HUES48 (cell line): ENCODE data around the gene MREG.

ENCODE experiments used
- H3K27ac ChIP-seq: one replicate; pipeline ENCODE4 v1.7.0; 2013; ENCODE audit warnings: low read depth, low read length, inconsistent platforms
- H3K27me3 ChIP-seq: 2 replicates; pipeline ENCODE4 v1.6.1; 2013; ENCODE audit warnings: mild to moderate bottlenecking, low read length; ENCODE audit not compliant: control insufficient read depth, insufficient read depth
- H3K36me3 ChIP-seq: 2 replicates; pipeline ENCODE4 v1.6.1; 2013; ENCODE audit warnings: low read length; ENCODE audit not compliant: control insufficient read depth, insufficient read depth
- H3K4me1 ChIP-seq: 2 replicates; pipeline ENCODE4 v1.6.1; 2013; ENCODE audit warnings: mild to moderate bottlenecking, low read length; ENCODE audit not compliant: control insufficient read depth, insufficient read depth
- H3K4me3 ChIP-seq: 2 replicates; pipeline ENCODE4 v1.5.1; 2013; ENCODE audit warnings: mild to moderate bottlenecking, low read depth, low read length
- H3K9ac ChIP-seq: 2 replicates; pipeline ENCODE4 v1.6.1; 2013; ENCODE audit warnings: mild to moderate bottlenecking, low read depth, low read length, moderate library complexity
- H3K9me3 ChIP-seq: 2 replicates; pipeline ENCODE4 v1.6.1; 2013; ENCODE audit warnings: low read length; ENCODE audit not compliant: control insufficient read depth, insufficient read depth

MREG gene

GRCh38 chr2:216013080-216013909 is at the start of gene MREG:
MREG (minus strand) TSS chr2:216013551; CDS start chr2:216013327, 224 bp downstream.
- Histone ChIP-seq H3K4me1 (peaks cover 2% of the 10 kb centered on the region; the same call in 1 of the 2 replicates), H3K27me3 (no peaks in the 10 kb centered on the region), H3K4me3 (peak within 1 kb of the TSS; percentile 88), H3K27ac (peak within 1 kb of the TSS; percentile 68), H3K9me3 (no peaks in the 10 kb centered on the region), H3K36me3 (no peaks in the 10 kb centered on the region), H3K9ac (peak within 1 kb of the TSS; percentile 93)

DNA sequence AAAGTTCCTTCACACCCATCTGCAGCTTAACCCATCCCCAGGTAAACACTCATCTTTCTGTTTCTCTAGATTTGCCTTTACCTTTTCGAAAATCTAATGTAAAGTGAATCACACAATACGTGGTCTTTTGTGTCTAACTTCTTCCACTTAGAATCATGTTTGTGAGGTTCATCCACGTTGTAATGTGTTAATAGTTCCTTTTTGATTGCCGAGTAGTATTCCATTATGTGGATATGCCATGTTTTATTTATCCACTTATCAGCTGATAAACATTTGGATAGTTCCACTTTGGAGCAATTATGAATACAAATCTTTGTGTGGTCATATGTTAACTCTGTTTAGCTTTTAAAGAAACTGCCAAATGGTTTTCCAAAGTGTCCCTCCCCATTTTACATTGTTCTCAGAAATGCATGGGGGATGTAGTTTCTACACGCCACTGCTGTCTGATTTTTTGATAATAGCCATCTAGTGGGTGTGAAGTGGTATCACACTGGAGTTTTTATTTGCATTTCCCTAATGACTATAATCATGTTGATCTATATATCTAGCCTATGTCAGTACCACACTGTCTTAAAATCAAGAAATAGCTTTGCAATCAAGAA is 46.0 kb upstream of the MREG start:
- Histone ChIP-seq H3K9me3 (no peaks in the 10 kb centered on the region), H3K4me3 (no peak overlapping the region), H3K9ac (no peak overlapping the region), H3K36me3 (peaks cover 12% of the 10 kb centered on the region), H3K4me1 (peaks cover 4% of the 10 kb centered on the region; the same call in 1 of the 2 replicates), H3K27ac (no peak overlapping the region), H3K27me3 (no peaks in the 10 kb centered on the region)

DNA sequence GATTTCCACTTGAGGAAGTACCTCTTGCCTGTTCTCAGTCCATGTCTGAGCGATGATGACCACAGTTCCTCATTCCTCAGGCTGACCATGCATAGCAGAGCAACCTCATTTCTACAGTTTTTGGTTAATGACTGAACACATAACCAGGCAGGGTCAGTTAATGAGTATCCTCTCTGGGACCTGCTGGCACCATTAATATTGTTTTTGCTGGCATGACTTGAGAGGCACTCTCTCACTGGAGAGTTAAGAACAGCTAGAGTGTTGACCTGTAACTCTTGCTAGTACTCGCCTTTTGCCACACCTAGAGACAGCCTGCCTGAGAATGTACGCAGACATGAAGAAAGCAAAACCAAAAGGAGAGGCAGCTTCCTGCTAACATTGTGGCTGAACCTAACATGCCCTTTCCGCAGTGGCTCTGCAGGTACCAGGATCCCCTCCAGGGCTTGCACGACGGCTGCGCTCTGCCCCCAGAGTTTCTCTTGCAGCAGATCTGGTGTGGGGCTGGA is 44.4 kb upstream of the MREG start:
- Histone ChIP-seq H3K36me3 (peaks cover 4% of the 10 kb centered on the region), H3K9me3 (no peaks in the 10 kb centered on the region), H3K27ac (peak overlapping the region; percentile 18), H3K27me3 (no peaks in the 10 kb centered on the region), H3K9ac (no peak overlapping the region), H3K4me3 (no peak overlapping the region), H3K4me1 (peaks cover 4% of the 10 kb centered on the region; the same call in 1 of the 2 replicates)

GRCh38 chr2:216056739-216057138 is 43.4 kb upstream of the MREG start:
- no peak overlapping the region for H3K9ac ChIP-seq

DNA sequence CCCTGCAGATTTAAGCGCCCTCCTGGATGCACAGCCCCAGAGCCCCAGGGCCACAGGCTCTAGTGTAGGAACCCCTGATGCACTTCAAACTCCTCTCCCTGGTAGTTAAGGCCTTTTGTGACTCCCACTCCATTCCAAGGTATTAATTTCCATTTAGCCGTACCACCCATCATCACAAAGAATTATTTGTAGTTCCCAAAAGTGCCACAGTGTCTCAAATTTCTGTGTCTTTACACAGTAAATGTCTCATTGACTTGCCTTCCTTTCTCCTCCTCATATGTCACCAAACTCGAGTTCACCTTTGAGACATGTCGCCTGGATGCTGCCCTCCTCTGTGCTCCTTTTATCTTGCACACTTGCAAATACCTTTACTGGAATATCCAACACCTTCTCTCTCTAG is 42.3 kb upstream of the MREG start:
- Histone ChIP-seq H3K9ac (no peak overlapping the region), H3K36me3 (no peaks in the 10 kb centered on the region; the same call in 1 of the 2 replicates)

More at GRCh38 chr2:216056739-216057138, 43.4 kb upstream of the MREG start:
- H3K27ac ChIP-seq = no peak overlapping the region
- no peak overlapping the region for H3K4me3 ChIP-seq
- no peaks in the 10 kb centered on the region for H3K9me3 ChIP-seq
- no peaks in the 10 kb centered on the region for H3K27me3 ChIP-seq
- H3K4me1 ChIP-seq = peaks cover 9% of the 10 kb centered on the region
- no peaks in the 10 kb centered on the region; the same call in 1 of the 2 replicates for H3K36me3 ChIP-seq

DNA sequence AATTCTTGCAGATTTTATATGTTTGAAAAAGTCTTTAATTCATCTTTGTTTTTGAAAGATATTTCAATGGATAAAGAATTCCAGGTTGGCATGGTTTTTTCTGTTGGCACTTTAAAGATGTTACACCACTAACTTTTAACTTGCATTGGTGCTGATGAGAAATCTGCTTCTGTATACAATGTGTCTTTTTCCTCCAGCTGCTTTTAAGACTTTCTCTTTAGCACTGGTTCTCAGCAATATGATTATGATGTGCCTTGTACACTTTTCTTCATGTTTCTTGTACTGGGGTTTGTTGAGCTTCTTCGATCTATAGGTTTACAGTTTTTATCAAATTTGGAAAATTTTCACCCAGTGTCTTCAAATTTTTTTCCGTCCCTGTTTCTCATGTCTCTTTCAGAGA is 39.1 kb upstream of the MREG start:
- H3K9me3 ChIP-seq = no peaks in the 10 kb centered on the region
- H3K27ac ChIP-seq = no peak overlapping the region
- H3K36me3 ChIP-seq = peaks cover 12% of the 10 kb centered on the region
- peaks cover 10% of the 10 kb centered on the region for H3K4me1 ChIP-seq
- no peaks in the 10 kb centered on the region for H3K27me3 ChIP-seq
- no peak overlapping the region for H3K9ac ChIP-seq
- no peak overlapping the region for H3K4me3 ChIP-seq

More for the DNA sequence above, 42.3 kb upstream of the MREG start:
- Histone ChIP-seq H3K4me1 (peaks cover 14% of the 10 kb centered on the region), H3K4me3 (no peak overlapping the region), H3K9me3 (no peaks in the 10 kb centered on the region), H3K27ac (no peak overlapping the region), H3K27me3 (no peaks in the 10 kb centered on the region)

GRCh38 chr2:216051350-216051749 is 38.0 kb upstream of the MREG start:
- no peaks in the 10 kb centered on the region for H3K27me3 ChIP-seq
- peaks cover 10% of the 10 kb centered on the region for H3K4me1 ChIP-seq
- H3K27ac ChIP-seq = peak overlapping the region; percentile 66

GRCh38 chr2:216049452-216049851 is 36.1 kb upstream of the MREG start:
- Histone ChIP-seq H3K27me3 (no peaks in the 10 kb centered on the region), H3K9me3 (no peaks in the 10 kb centered on the region), H3K4me3 (no peak overlapping the region), H3K27ac (no peak overlapping the region), H3K4me1 (peaks cover 10% of the 10 kb centered on the region), H3K9ac (no peak overlapping the region), H3K36me3 (peaks cover 21% of the 10 kb centered on the region)

More at GRCh38 chr2:216051350-216051749, 38.0 kb upstream of the MREG start:
- H3K9me3 ChIP-seq = no peaks in the 10 kb centered on the region
- no peak overlapping the region for H3K4me3 ChIP-seq
- peaks cover 17% of the 10 kb centered on the region for H3K36me3 ChIP-seq
- peak overlapping the region; percentile 23; the same call in 1 of the 2 replicates for H3K9ac ChIP-seq

DNA sequence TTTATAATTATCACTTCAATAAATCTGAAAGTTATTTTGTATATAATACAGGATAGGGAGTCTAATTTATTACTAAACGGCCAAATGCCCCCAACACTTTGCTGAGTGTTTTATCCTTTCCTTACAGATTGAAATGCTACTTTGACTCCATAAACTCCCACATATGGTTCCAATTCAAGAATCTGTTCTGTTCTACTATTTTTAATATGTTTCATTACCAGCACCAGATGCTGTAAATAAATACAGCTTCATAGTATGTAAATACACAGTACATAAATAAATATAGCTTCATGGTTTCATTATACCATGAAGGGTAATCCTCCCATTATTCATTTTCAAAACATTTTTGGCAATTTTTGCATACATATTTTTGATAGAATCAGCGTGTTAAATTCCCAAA is 34.0 kb upstream of the MREG start:
- Histone ChIP-seq H3K9ac (no peak overlapping the region), H3K27ac (no peak overlapping the region), H3K36me3 (peaks cover 32% of the 10 kb centered on the region), H3K4me1 (peaks cover 10% of the 10 kb centered on the region), H3K27me3 (no peaks in the 10 kb centered on the region), H3K9me3 (no peaks in the 10 kb centered on the region), H3K4me3 (no peak overlapping the region)

DNA sequence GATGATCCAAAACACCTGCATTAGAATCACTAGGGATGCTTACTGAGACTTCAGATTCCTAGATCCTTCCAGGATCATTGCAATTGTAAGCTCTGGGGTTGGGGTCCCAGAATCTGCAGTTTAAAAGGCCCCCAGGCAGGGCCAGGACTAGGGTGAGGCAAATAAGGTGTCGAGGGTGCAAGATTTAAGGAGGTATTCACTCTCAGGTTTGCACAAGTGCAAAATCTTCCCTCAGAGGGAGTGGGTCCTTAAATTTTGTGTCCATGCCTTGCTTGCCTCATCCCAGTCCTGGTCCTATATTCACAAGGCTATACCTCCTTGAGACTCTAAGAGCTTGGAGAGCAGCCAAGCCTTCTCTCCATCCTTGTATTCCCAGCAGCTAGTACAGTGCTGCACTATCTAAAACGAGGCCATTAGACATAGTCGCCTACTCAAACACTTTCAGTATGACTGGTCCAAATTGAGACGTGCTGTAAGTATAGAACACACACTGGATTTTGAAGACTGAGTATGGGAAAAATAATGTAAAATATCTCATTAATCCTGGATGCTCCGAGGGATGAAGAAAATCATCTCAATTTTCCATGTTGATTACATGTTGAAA is 31.6 kb upstream of the MREG start:
- Histone ChIP-seq H3K9ac (no peak overlapping the region), H3K27ac (no peak overlapping the region), H3K4me3 (no peak overlapping the region), H3K4me1 (no peaks in the 10 kb centered on the region), H3K36me3 (peaks cover 37% of the 10 kb centered on the region), H3K9me3 (no peaks in the 10 kb centered on the region), H3K27me3 (no peaks in the 10 kb centered on the region)
